HepG2 (cell line): ENCODE data around the gene PSMA7. TPM values are rescaled to one million over a fixed set of nuclear protein-coding genes. Genes with fewer than 3 reads are reported as not detected.

Experiments
- EEA1 ChIP-seq: sonication (generic); formaldehyde crosslinking; IDR thresholded peaks from 2 replicates; pipeline ENCODE4 v1.5.1; 2020; ENCODE audit warnings: mild to moderate bottlenecking, missing genetic modification reagents, borderline replicate concordance
- FOSL2 ChIP-seq: sonication (generic); formaldehyde crosslinking; IDR thresholded peaks from 2 replicates; pipeline ENCODE4 v1.4.0; 2020; ENCODE audit warnings: missing genetic modification reagents
- PHB2 ChIP-seq: fragments of 450-650 bp; IDR thresholded peaks from 2 replicates; pipeline ENCODE4 v1.6.1; 2018; ENCODE audit not compliant: partially characterized antibody
- SMYD3 ChIP-seq: sonication (generic); formaldehyde crosslinking; IDR thresholded peaks from 2 replicates; pipeline ENCODE4 v1.8.1; 2023; ENCODE audit warnings: mild to moderate bottlenecking, missing genetic modification reagents
- ZNF138 ChIP-seq: sonication (generic); formaldehyde crosslinking; IDR thresholded peaks from 2 replicates; pipeline ENCODE4 v1.5.0; 2020; ENCODE audit warnings: mild to moderate bottlenecking, low read depth, missing genetic modification reagents
- ZNF616 ChIP-seq: sonication (generic); formaldehyde crosslinking; IDR thresholded peaks from 2 replicates; pipeline ENCODE4 v1.5.0; 2020; ENCODE audit warnings: low read depth, mild to moderate bottlenecking, missing genetic modification reagents
- ZNF670 ChIP-seq: sonication (generic); formaldehyde crosslinking; IDR thresholded peaks from 2 replicates; pipeline ENCODE4 v1.8.0; 2022; ENCODE audit warnings: mild to moderate bottlenecking, missing genetic modification reagents, borderline replicate concordance
- ZNF790 ChIP-seq: sonication (generic); formaldehyde crosslinking; IDR thresholded peaks from 2 replicates; pipeline ENCODE4 v1.8.0; 2022; ENCODE audit warnings: missing genetic modification reagents, mild to moderate bottlenecking, borderline replicate concordance
- ZSCAN9 ChIP-seq: IDR thresholded peaks from 2 replicates; pipeline ENCODE4 v1.6.1; 2016; ENCODE audit warnings: borderline replicate concordance
- polyA plus RNA-seq, 8 experiments: library from polyadenylated mRNA; depleted of rRNA in 3 of 8; stranded (reverse) in 7 of 8; unstranded in 1 of 8; fragments of >200 nt; fragmentation: Illumina TruSeq in 4 of 8; extraction: Trizol in 4 of 8; gene quantifications; 2 replicates each; pipeline versions ENCODE4 v1.2.1 to v1.2.3, GENCODE V29; 2011 to 2016; ENCODE audit warnings: low read depth in 4 of 8, missing spikeins in 1 of 8, mixed read lengths in 1 of 8; ENCODE audit not compliant: insufficient read depth in 1 of 8
- total RNA-seq, 5 experiments: library from RNA; depleted of rRNA; stranded (reverse); fragments of >200 nt; fragmentation: Illumina TruSeq; extraction: Trizol; gene quantifications; 2 replicates each; pipeline ENCODE4 v1.2.3, GENCODE V29; 2016; ENCODE audit warnings: low read depth in 1 of 5
- TF ChIP-seq, protein P1 (sequence below): sonication (generic); formaldehyde crosslinking; IDR thresholded peaks from 2 replicates; pipeline ENCODE4 v1.4.0; 2020; ENCODE audit warnings: mild to moderate bottlenecking, missing genetic modification reagents
- TF ChIP-seq, protein P2 (sequence below): sonication (generic); formaldehyde crosslinking; IDR thresholded peaks from 2 replicates; pipeline ENCODE4 v1.8.1; 2023; ENCODE audit warnings: missing genetic modification reagents, mild to moderate bottlenecking, borderline replicate concordance
- TF ChIP-seq, protein P3 (sequence below): sonication (generic); formaldehyde crosslinking; IDR thresholded peaks from 2 replicates; pipeline ENCODE4 v1.8.1; 2023; ENCODE audit warnings: mild to moderate bottlenecking, moderate library complexity, missing genetic modification reagents
- TF ChIP-seq, protein P4 (sequence below): sonication (generic); formaldehyde crosslinking; IDR thresholded peaks from 2 replicates; pipeline ENCODE4 v1.4.0; 2020; ENCODE audit warnings: mild to moderate bottlenecking, missing genetic modification reagents

PSMA7 gene
- total and polyA plus RNA-seq, 2 of the 13 experiments (the other 11 are each of a cell fraction or from before 2014, with no cell fraction given): 531 to 631 TPM

DNA sequence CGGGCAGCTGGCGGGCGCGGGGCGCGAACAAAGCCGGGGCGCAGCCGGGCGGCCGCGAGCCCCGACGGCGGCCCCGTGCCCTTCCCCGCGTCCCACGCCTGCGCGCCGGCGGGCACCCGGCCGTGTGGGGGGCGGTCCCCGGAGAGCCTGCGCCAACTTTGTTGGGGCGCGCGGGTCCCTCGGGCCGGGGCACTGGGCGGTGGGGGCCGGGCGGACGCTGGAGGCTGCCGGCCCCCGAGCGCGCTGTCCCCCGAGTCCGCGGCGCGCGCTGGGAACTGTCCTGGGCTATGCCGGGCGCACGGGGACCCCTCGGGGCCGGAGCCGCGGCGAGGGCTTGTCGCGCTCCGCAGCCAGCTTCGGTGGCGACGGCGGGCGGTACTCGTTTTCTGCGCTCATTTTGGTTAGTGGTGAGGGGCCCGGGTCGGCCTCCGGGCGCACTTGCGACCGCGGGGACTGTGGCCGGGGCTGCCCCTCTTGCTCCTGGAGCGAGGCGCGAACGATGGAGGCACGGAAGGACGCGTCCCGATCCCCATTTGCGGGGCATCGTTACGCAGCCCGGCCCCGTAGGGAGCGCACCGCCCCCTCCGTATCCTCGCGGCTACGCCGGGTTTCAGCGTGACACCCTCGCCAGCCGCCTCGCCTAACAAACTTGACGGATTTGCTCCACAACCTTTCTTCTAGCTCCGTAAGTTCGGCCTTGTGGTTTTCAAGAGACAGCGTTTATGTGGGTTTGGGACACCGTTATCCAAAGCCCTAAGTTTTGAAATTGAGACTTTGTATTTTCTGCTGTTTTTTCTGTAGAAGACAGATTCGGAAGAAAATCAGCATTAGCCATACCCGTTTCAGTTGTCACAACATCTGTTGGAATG lies 997 bp upstream of the PSMA7 start (continued):
- TF ChIP-seq, protein P1, sequence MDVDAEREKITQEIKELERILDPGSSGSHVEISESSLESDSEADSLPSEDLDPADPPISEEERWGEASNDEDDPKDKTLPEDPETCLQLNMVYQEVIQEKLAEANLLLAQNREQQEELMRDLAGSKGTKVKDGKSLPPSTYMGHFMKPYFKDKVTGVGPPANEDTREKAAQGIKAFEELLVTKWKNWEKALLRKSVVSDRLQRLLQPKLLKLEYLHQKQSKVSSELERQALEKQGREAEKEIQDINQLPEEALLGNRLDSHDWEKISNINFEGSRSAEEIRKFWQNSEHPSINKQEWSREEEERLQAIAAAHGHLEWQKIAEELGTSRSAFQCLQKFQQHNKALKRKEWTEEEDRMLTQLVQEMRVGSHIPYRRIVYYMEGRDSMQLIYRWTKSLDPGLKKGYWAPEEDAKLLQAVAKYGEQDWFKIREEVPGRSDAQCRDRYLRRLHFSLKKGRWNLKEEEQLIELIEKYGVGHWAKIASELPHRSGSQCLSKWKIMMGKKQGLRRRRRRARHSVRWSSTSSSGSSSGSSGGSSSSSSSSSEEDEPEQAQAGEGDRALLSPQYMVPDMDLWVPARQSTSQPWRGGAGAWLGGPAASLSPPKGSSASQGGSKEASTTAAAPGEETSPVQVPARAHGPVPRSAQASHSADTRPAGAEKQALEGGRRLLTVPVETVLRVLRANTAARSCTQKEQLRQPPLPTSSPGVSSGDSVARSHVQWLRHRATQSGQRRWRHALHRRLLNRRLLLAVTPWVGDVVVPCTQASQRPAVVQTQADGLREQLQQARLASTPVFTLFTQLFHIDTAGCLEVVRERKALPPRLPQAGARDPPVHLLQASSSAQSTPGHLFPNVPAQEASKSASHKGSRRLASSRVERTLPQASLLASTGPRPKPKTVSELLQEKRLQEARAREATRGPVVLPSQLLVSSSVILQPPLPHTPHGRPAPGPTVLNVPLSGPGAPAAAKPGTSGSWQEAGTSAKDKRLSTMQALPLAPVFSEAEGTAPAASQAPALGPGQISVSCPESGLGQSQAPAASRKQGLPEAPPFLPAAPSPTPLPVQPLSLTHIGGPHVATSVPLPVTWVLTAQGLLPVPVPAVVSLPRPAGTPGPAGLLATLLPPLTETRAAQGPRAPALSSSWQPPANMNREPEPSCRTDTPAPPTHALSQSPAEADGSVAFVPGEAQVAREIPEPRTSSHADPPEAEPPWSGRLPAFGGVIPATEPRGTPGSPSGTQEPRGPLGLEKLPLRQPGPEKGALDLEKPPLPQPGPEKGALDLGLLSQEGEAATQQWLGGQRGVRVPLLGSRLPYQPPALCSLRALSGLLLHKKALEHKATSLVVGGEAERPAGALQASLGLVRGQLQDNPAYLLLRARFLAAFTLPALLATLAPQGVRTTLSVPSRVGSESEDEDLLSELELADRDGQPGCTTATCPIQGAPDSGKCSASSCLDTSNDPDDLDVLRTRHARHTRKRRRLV (CRISPR knock-in tag): no peak
- TF ChIP-seq PHB2: no peak
- TF ChIP-seq ZNF138: peak; percentile 82; the same call in 1 of the 2 replicates
- TF ChIP-seq, protein P2, sequence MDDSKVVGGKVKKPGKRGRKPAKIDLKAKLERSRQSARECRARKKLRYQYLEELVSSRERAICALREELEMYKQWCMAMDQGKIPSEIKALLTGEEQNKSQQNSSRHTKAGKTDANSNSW (CRISPR knock-in tag): peak; percentile 39; the same call in 1 of the 2 replicates
- peak; percentile 78; the same call in 1 of the 2 replicates for TF ChIP-seq EEA1
- TF ChIP-seq, protein P3, sequence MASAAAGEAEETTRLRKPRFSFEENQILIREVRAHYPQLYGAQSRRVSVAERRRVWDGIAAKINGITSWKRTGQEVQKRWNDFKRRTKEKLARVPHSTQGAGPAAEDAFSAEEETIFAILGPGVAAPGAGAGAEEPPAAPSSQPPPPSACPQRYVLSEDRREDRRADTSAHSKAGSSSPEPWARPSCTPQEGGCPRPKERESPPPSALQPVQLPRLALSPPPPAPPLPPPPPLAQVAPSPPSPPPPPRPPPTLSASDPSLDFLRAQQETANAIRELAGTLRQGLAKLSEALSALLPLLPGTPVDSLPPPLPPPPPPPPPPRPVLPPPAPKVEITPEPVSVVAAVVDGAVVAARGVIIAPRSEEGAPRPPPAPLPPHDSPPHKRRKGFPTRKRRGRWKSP (CRISPR knock-in tag): peak; percentile 83
- TF ChIP-seq FOSL2 (CRISPR knock-in tag): no peak
- no peak for TF ChIP-seq ZNF670 (CRISPR knock-in tag)
- TF ChIP-seq ZNF616 (CRISPR knock-in tag): no peak
- no peak for TF ChIP-seq SMYD3
- TF ChIP-seq, protein P4, sequence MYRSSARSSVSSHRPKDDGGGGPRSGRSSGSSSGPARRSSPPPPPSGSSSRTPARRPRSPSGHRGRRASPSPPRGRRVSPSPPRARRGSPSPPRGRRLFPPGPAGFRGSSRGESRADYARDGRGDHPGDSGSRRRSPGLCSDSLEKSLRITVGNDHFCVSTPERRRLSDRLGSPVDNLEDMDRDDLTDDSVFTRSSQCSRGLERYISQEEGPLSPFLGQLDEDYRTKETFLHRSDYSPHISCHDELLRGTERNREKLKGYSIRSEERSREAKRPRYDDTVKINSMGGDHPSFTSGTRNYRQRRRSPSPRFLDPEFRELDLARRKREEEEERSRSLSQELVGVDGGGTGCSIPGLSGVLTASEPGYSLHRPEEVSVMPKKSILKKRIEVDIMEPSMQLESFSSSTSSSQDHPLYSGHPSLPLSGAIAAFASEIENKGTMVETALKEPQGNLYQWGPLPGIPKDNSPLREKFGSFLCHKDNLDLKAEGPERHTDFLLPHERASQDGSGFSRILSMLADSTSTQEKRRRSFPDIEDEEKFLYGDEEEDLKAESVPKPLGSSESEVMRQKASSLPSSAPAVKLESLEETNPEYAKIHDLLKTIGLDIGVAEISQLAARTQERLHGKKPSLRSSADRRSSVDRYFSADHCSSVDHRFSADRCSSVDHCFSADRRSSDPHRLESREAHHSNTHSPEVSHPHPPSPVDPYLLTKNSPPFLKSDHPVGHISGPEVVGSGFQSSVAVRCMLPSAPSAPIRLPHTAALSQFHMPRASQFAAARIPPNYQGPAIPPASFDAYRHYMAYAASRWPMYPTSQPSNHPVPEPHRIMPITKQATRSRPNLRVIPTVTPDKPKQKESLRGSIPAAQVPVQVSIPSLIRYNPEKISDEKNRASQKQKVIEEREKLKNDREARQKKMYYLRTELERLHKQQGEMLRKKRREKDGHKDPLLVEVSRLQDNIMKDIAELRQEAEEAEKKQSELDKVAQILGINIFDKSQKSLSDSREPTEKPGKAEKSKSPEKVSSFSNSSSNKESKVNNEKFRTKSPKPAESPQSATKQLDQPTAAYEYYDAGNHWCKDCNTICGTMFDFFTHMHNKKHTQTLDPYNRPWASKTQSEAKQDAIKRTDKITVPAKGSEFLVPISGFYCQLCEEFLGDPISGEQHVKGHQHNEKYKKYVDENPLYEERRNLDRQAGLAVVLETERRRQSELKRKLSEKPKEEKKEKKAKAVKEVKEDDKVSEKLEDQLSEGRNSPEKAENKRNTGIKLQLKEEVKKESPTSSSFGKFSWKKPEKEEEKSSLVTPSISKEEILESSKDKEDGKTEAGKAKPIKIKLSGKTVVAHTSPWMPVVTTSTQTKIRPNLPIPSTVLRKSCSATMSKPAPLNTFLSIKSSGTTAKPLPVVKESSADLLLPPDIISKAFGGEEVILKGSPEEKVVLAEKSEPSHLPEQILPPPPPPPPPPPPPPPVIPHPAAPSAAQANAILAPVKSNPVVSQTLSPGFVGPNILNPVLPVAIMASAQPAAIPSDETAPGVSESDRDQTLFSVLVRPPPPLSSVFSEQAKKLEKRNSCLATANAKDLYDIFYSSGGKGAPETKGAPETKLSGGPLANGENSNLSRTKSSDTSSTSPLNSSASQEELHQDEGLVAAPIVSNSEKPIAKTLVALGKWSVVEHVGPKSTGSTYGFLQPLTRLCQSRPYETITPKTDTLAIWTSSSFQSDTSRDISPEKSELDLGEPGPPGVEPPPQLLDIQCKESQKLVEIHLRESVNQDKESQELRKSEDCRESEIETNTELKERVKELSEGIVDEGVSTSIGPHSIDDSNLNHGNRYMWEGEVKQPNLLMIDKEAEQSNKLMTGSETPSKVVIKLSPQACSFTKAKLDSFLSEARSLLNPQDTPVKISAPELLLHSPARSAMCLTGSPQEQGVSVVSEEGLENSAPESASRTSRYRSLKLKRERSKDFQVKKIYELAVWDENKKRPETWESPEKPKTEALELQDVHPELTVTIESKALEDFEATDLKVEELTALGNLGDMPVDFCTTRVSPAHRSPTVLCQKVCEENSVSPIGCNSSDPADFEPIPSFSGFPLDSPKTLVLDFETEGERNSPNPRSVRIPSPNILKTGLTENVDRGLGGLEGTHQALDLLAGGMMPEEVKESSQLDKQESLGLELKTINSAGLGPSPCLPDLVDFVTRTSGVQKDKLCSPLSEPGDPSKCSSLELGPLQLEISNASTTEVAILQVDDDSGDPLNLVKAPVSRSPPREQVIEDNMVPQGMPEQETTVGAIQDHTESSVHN (CRISPR knock-in tag): no peak
- TF ChIP-seq ZSCAN9 (CRISPR knock-in tag): peak; percentile 24; the same call in 1 of the 2 replicates
- 0 out of 2 replicates have a peak, but pooled peaks have one; percentile 84 for TF ChIP-seq ZNF790 (CRISPR knock-in tag)
